H9 (cell line): ENCODE results near the gene UBE2L3. TPM values are rescaled to one million over a fixed set of nuclear protein-coding genes. Genes with fewer than 3 reads are reported as not detected.

ENCODE experiments used
- DNase-seq: peaks from one replicate; pipeline ENCODE4 v3.0.0-alpha.2; 2017
- H2AFZ ChIP-seq: one replicate; pipeline ENCODE4 v1.6.1; 2013; ENCODE audit warnings: mild to moderate bottlenecking, low read length, control low read depth, moderate library complexity
- H2AK5ac ChIP-seq: 2 replicates; pipeline ENCODE4 v1.6.1; 2013; ENCODE audit warnings: low read length, control low read depth, mixed read lengths; ENCODE audit not compliant: insufficient read length
- H2BK120ac ChIP-seq: one replicate; pipeline ENCODE4 v1.6.1; 2013; ENCODE audit warnings: low read depth, mild to moderate bottlenecking, low read length, control low read depth, inconsistent platforms; ENCODE audit not compliant: poor library complexity, severe bottlenecking
- H2BK12ac ChIP-seq: 2 replicates; pipeline ENCODE4 v1.6.1; 2013; ENCODE audit warnings: low read length, control low read depth, mixed read lengths, low read depth; ENCODE audit not compliant: insufficient read length
- H2BK15ac ChIP-seq: 2 replicates; pipeline ENCODE4 v1.6.1; 2013; ENCODE audit warnings: low read depth, low read length, control low read depth
- H2BK20ac ChIP-seq: one replicate; pipeline ENCODE4 v1.6.1; 2013; ENCODE audit warnings: low read depth, mild to moderate bottlenecking, low read length, control low read depth, inconsistent platforms; ENCODE audit not compliant: poor library complexity, severe bottlenecking
- H2BK5ac ChIP-seq: 2 replicates; pipeline ENCODE4 v1.6.1; 2013; ENCODE audit warnings: low read length, control low read depth, mixed read lengths; ENCODE audit not compliant: insufficient read length
- H3K14ac ChIP-seq: 2 replicates; pipeline ENCODE4 v1.6.1; 2013; ENCODE audit warnings: low read length, control low read depth; ENCODE audit not compliant: insufficient read depth
- H3K18ac ChIP-seq: 2 replicates; pipeline ENCODE4 v1.6.1; 2013; ENCODE audit warnings: low read depth, mild to moderate bottlenecking, mixed read lengths, low read length, control low read depth; ENCODE audit not compliant: insufficient read length
- H3K23ac ChIP-seq: 2 replicates; pipeline ENCODE4 v1.6.1; 2013; ENCODE audit warnings: low read length, control low read depth, mixed read lengths, low read depth; ENCODE audit not compliant: insufficient read length
- H3K23me2 ChIP-seq: 2 replicates; pipeline ENCODE4 v1.6.1; 2013; ENCODE audit warnings: low read depth, mild to moderate bottlenecking, mixed read lengths, low read length, control low read depth; ENCODE audit not compliant: insufficient read length, poor library complexity, severe bottlenecking
- H3K27ac ChIP-seq: 2 replicates; pipeline ENCODE4 v1.5.1; 2013; ENCODE audit warnings: low read length, control low read depth, mixed read lengths, low read depth; ENCODE audit not compliant: insufficient read length
- H3K27me3 ChIP-seq: 2 replicates; pipeline ENCODE4 v1.6.1; 2013; ENCODE audit warnings: low read length, control low read depth, inconsistent platforms; ENCODE audit not compliant: insufficient read depth
- H3K4ac ChIP-seq: 2 replicates; pipeline ENCODE4 v1.6.1; 2013; ENCODE audit warnings: low read depth, mild to moderate bottlenecking, control low read depth, inconsistent platforms, low read length, moderate library complexity
- H3K4me1 ChIP-seq: 2 replicates; pipeline ENCODE4 v1.6.1; 2013; ENCODE audit warnings: low read length, control low read depth, inconsistent platforms; ENCODE audit not compliant: insufficient read depth
- H3K4me2 ChIP-seq: 2 replicates; pipeline ENCODE4 v1.6.1; 2013; ENCODE audit warnings: low read length, control low read depth, mixed read lengths; ENCODE audit not compliant: insufficient read length, insufficient read depth
- H3K56ac ChIP-seq: 2 replicates; pipeline ENCODE4 v1.6.1; 2013; ENCODE audit warnings: low read depth, mild to moderate bottlenecking, mixed read lengths, low read length, control low read depth; ENCODE audit not compliant: insufficient read length
- H3K79me1 ChIP-seq: 2 replicates; pipeline ENCODE4 v1.6.1; 2013; ENCODE audit warnings: low read depth, mild to moderate bottlenecking, moderate library complexity, low read length, control low read depth, inconsistent platforms; ENCODE audit not compliant: insufficient read depth, poor library complexity, severe bottlenecking
- H3K79me2 ChIP-seq: 2 replicates; pipeline ENCODE4 v1.6.1; 2013; ENCODE audit warnings: low read length, control low read depth, inconsistent platforms; ENCODE audit not compliant: insufficient read depth
- H3K9ac ChIP-seq: 2 replicates; pipeline ENCODE4 v1.6.1; 2013; ENCODE audit warnings: low read length, control low read depth, mixed read lengths; ENCODE audit not compliant: insufficient read length; ENCODE audit errors: extremely low read depth
- H3K9me3 ChIP-seq: one replicate; pipeline ENCODE4 v1.6.1; 2013; ENCODE audit warnings: low read depth, low read length, inconsistent platforms; ENCODE audit not compliant: control insufficient read depth
- H3T11ph ChIP-seq: one replicate; pipeline ENCODE4 v1.6.1; 2013; ENCODE audit warnings: mild to moderate bottlenecking, low read length, control low read depth, inconsistent platforms
- H4K20me1 ChIP-seq: one replicate; pipeline ENCODE4 v1.6.1; 2013; ENCODE audit not compliant: control insufficient read depth, insufficient read length, insufficient read depth
- H4K5ac ChIP-seq: 2 replicates; pipeline ENCODE4 v1.6.1; 2013; ENCODE audit warnings: low read depth, mild to moderate bottlenecking, mixed read lengths, low read length, control low read depth; ENCODE audit not compliant: insufficient read length
- H4K8ac ChIP-seq: replicated peaks from 2 replicates; pipeline ENCODE4 v1.6.1; 2013; ENCODE audit warnings: low read length, control low read depth, mixed read lengths, low read depth; ENCODE audit not compliant: insufficient read length
- H4K91ac ChIP-seq: 2 replicates; pipeline ENCODE4 v1.6.1; 2013; ENCODE audit warnings: low read depth, mild to moderate bottlenecking, moderate library complexity, mixed read lengths, low read length, control low read depth; ENCODE audit not compliant: insufficient read length
- H3K27ac Mint-ChIP-seq, 3 experiments: 2 replicates in 2 of 3; 3 replicates in 1 of 3; pipeline ENCODE4 v1.8.0; 2020 to 2021; ENCODE audit warnings: mixed read lengths in 3 of 3, mild to moderate bottlenecking in 1 of 3, moderate library complexity in 1 of 3
- H3K27me3 Mint-ChIP-seq: 2 replicates; pipeline ENCODE4 v1.8.0; 2021; ENCODE audit warnings: low read depth, mild to moderate bottlenecking, moderate library complexity, mixed read lengths
- H3K36me3 Mint-ChIP-seq, 3 experiments: 2 replicates in 2 of 3; 3 replicates in 1 of 3; pipeline ENCODE4 v1.8.0; 2020 to 2021; ENCODE audit warnings: low read depth in 3 of 3, mixed read lengths in 3 of 3; ENCODE audit not compliant: insufficient read depth in 1 of 3
- H3K4me1 Mint-ChIP-seq, 2 experiments: 2 replicates each; pipeline ENCODE4 v1.8.0; 2020; ENCODE audit warnings: mixed read lengths in 2 of 2
- H3K4me3 Mint-ChIP-seq, 2 experiments: 2 replicates in 1 of 2; 3 replicates in 1 of 2; pipeline ENCODE4 v1.8.0; 2020 to 2021; ENCODE audit warnings: mild to moderate bottlenecking in 2 of 2, mixed read lengths in 2 of 2, moderate library complexity in 1 of 2
- H3K9me3 Mint-ChIP-seq, 2 experiments: 2 replicates in 1 of 2; 3 replicates in 1 of 2; pipeline ENCODE4 v1.8.0; 2020; ENCODE audit warnings: mild to moderate bottlenecking in 2 of 2, mixed read lengths in 2 of 2, moderate library complexity in 1 of 2
- WGBS: extraction: QIAGEN DNeasy Blood & Tissue Kit; methylation state at CpG from one replicate; pipeline ENCODE4 v1.1.7; 2013; ENCODE audit warnings: missing lambda C conversion rate, low lambda C conversion rate, mixed read lengths; ENCODE audit not compliant: insufficient read length; ENCODE audit errors: extremely low coverage; 5-methylcytosine and 5-hydroxymethylcytosine counted together
- total RNA-seq: library from RNA; stranded (reverse); gene quantifications from 2 replicates; pipeline ENCODE4 v1.2.1, GENCODE V29; 2021
- TF ChIP-seq, protein P1 (sequence below): fragments of 200-600 bp; sonication (generic); conservative IDR thresholded peaks from 3 replicates; pipeline ENCODE4 v1.8.0; 2021; ENCODE audit warnings: antibody characterized with exemption, mild to moderate bottlenecking

Gene UBE2L3
- total RNA-seq, 1 experiment from 2014 or later = 79.7 TPM

DNA sequence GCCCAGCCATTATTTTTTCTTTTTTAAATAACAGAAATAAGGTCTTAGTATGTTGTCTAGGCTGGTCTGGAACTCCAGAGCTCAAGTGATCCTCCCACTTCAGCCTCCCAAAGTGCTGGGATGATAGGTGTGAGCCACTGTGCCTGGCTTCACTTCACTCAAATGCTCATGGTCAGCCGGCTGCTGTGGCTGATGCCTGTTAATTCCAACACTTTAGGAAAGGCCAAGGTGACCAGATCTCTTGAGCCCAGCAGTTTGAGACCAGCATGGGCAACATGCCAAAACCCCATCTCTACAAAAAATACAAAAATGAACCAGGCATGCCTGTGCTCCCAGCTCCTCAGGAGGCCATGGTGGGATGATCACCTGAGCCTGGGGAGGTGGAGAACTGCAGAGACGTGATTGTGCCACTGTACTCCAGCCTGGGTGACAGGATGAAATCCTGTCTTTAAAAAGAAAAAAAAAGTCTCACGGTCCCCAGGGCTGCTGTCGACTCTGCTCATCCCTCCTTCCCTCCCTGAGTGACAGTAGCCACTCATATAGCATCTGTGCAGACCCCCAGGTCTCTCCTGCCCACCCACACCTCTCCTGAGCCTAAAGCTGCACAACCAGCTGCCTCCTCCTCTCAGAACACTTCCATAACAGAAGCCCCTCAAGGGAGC lies 58.7 kb downstream of the UBE2L3 start:
- Histone ChIP-seq H3K9me3 (no peaks in the 10 kb centered on the region), H4K5ac (no peak overlapping the region), H3K9ac (no peak overlapping the region), H3T11ph (no peak overlapping the region), H2AFZ (no peak overlapping the region), H3K4ac (no peak overlapping the region), H2BK120ac (no peak overlapping the region), H3K23ac (no peak overlapping the region), H3K79me1 (peaks cover 2% of the 10 kb centered on the region), H3K14ac (no peak overlapping the region), H2BK15ac (no peak overlapping the region), H4K91ac (no peak overlapping the region), H3K18ac (no peak overlapping the region), H4K20me1 (no peaks in the 10 kb centered on the region), H3K27ac (no peak overlapping the region), H3K4me1 (no peaks in the 10 kb centered on the region; the same call in 1 of the 2 replicates), H3K23me2 (peaks cover 5% of the 10 kb centered on the region), H2AK5ac (no peak overlapping the region), H2BK20ac (no peak overlapping the region), H2BK12ac (no peak overlapping the region), H3K27me3 (no peaks in the 10 kb centered on the region), H3K79me2 (no peaks in the 10 kb centered on the region), H4K8ac (no peak overlapping the region), H3K56ac (no peak overlapping the region), H3K4me2 (no peak overlapping the region), H2BK5ac (no peak overlapping the region)
- peaks cover 14% of the 10 kb centered on the region in 2 experiments for H3K4me1 Mint-ChIP-seq
- TF ChIP-seq, protein P1, sequence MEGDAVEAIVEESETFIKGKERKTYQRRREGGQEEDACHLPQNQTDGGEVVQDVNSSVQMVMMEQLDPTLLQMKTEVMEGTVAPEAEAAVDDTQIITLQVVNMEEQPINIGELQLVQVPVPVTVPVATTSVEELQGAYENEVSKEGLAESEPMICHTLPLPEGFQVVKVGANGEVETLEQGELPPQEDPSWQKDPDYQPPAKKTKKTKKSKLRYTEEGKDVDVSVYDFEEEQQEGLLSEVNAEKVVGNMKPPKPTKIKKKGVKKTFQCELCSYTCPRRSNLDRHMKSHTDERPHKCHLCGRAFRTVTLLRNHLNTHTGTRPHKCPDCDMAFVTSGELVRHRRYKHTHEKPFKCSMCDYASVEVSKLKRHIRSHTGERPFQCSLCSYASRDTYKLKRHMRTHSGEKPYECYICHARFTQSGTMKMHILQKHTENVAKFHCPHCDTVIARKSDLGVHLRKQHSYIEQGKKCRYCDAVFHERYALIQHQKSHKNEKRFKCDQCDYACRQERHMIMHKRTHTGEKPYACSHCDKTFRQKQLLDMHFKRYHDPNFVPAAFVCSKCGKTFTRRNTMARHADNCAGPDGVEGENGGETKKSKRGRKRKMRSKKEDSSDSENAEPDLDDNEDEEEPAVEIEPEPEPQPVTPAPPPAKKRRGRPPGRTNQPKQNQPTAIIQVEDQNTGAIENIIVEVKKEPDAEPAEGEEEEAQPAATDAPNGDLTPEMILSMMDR = no peak
- no peak overlapping the region for H3K4me3 Mint-ChIP-seq
- H3K27ac Mint-ChIP-seq = peak overlapping the region in 1 of 3 experiments; percentile 18; a peak in 2 of 7 replicates
- H3K9me3 Mint-ChIP-seq = no peaks in the 10 kb centered on the region
- no CpG with 5 or more reads among the region's 4 CpGs for WGBS
- DNase-seq = no peak
- peaks cover 3% of the 10 kb centered on the region; the same call in 1 of the 2 replicates for H3K27me3 Mint-ChIP-seq
- H3K36me3 Mint-ChIP-seq = peaks cover 5 to 44% (median 33%) of the 10 kb centered on the region in 3 experiments
